HG02798 (cell line): ENCODE results near the gene NLRC5.
"Not testable (repeated sequence)": the region's sequence is repeated elsewhere in the genome, so short reads cannot be mapped to it uniquely, and the experiment has no call there.

ENCODE experiments used
- ATAC-seq: cut with Tn5 transposase; IDR thresholded peaks from one replicate; pipeline ENCODE4 v1.9.1; 2021; ENCODE audit warnings: mild to moderate bottlenecking; ENCODE audit not compliant: unreplicated experiment, poor library complexity

NLRC5 gene

DNA sequence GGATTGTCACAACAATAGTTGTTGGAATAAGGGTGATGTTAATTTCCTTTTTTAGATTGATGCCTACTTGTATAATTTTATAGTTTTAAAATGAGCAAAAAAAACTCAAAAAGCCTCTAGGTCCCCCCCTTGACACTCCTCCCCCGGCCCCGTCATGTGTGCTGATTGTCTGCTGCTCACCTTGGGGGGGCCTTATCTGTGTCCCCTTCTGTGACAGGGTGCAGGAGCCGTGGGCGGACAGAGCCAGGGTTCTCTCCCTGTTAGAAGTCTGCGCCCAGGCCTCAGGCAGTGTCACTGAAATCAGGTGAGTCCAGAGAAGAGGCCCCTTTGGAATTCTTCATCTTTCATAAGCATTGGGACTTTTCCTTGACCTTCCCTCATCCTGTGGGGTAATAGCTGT lies 75.6 kb downstream of the NLRC5 start:
- no peak for ATAC-seq

GRCh38 chr16:57066625-57067024 lies 77.3 kb downstream of the NLRC5 start:
- no peak for ATAC-seq

DNA sequence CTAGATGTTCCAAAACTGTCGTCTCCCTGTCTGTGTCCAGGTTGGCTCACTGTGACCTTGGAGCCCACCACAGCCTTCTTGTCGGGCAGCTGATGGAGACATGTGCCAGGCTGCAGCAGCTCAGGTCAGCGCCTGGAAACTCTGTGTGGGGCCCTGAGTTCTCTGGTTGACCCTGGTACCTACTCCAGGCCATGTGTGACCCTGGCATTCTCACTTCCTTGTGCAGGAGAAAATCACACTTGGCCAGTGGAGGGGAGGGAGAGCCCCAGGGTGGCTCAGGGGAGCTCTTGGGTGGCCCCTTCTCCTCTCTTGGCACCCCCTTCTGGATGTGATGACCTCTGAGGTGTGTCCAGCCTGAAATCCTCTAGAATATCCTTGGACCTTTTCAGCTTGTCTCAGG lies 78.0 kb downstream of the NLRC5 start:
- no peak for ATAC-seq

DNA sequence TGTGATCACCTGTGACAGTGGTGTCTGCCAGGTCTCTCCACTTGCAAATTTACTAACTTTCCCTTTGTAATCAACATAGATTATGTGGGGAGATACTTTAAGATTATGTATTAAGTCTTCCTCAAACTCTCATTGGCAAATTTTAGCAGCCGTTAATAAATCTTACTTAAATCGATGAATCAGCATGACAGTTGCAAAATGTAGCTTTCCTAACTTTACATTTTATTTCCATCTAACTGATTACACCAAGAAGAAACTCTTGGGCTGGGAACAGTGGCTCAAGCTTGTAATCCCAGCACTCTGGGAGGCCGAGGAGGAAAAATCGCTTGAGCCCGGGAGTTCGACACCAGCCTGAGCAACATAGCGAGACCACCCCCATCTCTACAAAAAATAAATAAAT lies 79.7 kb downstream of the NLRC5 start:
- ATAC-seq = no peak

- no peak for ATAC-seq
Observed at GRCh38 chr16:57069635-57070370, 80.4 kb downstream of the NLRC5 start.

- ATAC-seq = no peak
Observed at GRCh38 chr16:57070424-57070823, 81.1 kb downstream of the NLRC5 start.

DNA sequence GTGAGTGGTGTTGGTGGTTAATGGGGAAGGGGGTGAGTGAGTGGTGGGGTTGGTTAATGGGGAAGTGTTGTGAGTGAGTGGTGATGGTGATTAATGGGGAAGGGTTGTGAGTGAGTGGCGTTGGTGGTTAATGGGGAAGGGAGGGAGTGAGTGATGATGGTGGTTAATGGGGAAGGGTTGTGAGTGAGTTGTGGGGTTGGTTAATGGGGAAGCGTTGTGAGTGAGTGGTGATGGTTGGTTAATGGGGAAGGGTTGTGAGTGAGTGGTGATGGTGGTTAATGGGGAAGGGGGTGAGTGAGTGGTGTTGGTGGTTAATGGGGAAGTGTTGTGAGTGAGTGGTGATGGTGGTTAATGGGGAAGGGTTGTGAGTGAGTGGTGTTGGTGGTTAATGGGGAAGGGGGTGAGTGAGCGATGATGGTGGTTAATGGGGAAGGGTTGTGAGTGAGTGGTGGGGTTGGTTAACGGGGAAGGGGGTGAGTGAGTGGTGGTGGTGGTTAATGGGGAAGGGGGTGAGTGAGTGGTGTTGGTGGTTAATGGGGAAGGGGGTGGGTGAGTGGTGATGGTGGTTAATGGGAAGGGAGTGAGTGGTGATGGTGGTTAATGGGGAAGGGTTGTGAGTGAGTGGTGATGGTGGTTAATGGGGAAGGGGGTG lies 81.8 kb downstream of the NLRC5 start:
- ATAC-seq = not testable (repeated sequence)

GRCh38 chr16:57071831-57072582 lies 82.7 kb downstream of the NLRC5 start:
- no peak for ATAC-seq

DNA sequence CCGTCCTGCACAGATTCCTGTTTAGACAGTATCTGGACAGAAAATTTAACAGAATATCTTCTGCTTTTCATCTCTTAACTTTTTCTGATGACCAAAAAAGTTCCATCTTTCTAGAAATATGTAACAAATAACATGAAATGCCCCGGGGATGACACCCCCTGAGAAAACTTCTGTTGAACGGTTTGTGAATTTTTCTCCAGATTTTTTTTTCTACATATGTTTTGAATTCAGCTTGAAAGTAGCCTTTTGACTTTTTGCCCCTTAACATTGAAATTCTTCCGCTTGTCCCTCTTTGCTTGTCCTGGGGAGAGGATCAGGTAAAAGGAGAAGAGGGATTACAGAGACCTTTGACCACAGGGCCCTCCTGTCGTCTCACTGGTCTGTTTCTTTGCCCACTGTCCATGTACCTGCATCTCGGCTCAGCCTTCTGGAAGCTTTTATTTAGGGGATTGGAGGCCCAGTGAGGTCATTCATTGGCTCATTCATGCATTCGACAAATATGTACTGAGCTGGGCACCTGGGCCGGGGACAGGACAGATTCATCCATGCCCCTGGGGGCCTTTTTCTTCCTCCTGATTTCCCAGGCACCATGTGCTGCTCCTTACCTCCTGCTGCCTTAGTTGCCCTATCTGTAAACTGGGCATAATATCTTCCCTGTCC lies 83.4 kb downstream of the NLRC5 start:
- ATAC-seq = no peak

GRCh38 chr16:57077714-57078113 lies 88.4 kb downstream of the NLRC5 start:
- ATAC-seq = no peak

DNA sequence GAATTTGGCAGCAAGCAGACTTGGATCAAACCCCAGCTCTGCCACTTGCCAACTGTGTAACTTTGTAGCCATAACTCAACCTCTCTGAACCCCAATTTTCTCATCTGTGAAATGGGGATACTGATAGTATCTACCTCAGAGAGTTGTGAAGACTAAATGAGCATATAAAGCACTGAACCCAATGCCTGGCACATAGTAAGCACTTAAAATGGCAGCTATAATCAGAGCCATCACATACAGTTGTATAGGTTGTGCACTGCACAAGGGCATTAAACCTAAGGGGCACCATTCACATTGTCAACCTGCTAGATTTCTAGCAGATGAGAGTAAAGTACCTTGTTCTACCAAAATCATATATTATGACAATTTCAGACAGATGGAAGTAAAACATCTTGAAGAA lies 92.4 kb downstream of the NLRC5 start:
- no peak for ATAC-seq

DNA sequence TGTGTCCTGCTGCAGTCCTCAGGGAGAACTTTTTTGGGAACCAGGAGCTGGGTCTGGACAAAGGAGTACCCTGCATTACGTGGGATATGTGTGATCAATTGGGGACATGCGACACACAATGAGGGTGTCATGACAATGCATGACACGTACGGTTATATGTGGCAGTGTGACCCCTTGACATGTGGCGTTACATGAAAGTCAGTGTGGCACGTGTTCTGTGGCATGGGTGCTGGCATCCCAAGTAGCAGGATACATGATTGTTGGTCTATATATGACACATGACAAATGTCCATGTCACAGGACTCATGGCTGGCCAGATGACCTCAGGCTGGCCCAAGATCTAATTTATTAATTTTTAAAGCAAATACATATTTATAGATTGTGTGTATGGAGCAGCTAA lies 93.3 kb downstream of the NLRC5 start:
- no peak for ATAC-seq

GRCh38 chr16:57083485-57084126 lies 94.2 kb downstream of the NLRC5 start:
- ATAC-seq = no peak

- ATAC-seq = peak; percentile 67
Observed at GRCh38 chr16:57084257-57084770, 95.0 kb downstream of the NLRC5 start.

DNA sequence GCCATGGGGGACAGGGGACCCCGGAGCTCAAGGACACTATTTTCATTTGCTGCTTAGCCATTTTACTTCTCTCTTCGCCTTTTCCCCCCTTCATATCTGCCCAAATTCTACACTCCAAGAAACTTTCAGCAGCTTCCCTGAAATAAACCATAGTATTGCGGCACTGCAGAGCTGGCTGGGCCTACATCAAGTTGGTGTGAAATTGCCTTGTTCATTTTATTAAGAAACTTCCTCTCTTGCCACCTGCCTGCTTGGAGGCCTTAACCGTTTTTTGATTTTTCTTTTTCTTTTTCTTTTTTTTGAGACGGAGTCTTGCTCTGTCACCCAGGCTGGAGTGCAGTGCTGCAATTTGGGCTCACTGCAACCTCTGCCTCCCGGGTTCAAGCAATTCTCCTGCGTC lies 95.6 kb downstream of the NLRC5 start:
- ATAC-seq = no peak

DNA sequence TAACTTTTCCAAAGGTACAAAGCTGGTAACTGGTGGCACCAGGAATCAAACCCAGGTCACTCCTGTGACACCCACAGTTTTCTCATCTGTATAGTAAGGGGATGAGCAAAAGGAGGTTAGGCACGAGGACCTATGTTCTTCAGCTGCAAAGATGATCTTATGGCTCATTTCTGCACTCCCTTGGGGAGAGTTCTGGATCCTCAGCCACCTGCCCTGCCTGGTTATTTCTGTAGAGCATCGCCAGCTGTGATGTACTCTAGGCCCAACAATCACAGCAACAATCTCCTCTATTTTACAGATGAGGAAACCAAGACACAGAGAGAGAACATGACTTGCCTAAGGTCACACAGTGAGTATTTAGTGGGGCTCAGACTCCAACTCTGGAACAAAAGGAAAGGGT lies 97.6 kb downstream of the NLRC5 start:
- no peak for ATAC-seq

DNA sequence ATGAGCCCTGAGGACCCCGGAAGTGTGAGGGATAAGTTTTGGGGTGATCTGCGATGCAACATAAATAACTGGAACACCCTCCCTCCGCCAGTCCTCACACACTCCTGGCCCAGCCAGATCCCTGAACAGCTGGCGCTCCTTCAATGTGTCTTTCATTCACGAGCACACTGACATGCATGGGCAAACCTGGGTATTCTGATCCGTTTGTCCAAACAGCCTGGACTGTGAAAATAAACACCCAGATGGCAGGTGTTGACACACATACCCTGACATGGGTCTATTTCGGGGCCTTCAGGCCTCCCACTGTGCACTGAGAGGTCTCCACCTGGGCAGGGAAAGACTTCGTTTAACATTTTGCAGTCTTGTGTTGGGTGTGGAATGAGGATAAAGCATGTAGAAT lies 100.0 kb downstream of the NLRC5 start:
- ATAC-seq = no peak

GRCh38 chr16:57091200-57091974 lies 102.0 kb downstream of the NLRC5 start:
- ATAC-seq = no peak

GRCh38 chr16:57091975-57092785 lies 102.8 kb downstream of the NLRC5 start, which contains the start of gene CPNE2:
TSS of gene CPNE2 (plus strand) at chr16:57092583. CDS start at chr16:57110743, 18,160 bp downstream.
- ATAC-seq = peak; percentile 47
